CD4-positive, alpha-beta T cell treated with Interleukin-21 for 1 hour (primary cell): ENCODE data around the gene FABP1.

Source experiments
- DNase-seq: peaks from one replicate; pipeline ENCODE4 v3.0.0-alpha.2; 2020

Gene FABP1

DNA sequence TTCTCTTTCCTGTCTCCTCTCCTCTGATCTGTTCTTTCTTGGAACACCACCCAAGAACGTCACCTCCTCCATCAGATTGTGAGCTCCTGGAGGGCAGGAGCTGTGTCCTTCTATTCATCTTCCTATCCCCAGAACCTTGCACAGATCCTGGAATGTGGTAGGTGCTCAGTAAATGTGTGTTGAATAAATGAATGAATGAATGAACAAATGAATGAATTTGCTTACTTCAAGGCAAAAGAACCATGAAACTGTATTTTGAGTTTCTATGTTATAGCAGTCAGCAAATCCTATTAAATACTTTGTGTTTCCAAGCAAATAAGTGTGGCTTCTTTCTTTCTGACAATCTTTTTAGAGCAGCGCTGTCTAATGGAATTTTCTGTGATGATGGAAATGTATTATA, 14.8 kb downstream of the FABP1 start:
- DNase-seq: no peak

- DNase-seq: no peak
Measured at GRCh38 chr2:88110830-88111229, 17.0 kb downstream of the FABP1 start.

GRCh38 chr2:88108796-88109195, 19.1 kb downstream of the FABP1 start:
- no peak for DNase-seq

GRCh38 chr2:88100489-88100858, 27.4 kb downstream of the FABP1 start:
- DNase-seq: no peak

DNA sequence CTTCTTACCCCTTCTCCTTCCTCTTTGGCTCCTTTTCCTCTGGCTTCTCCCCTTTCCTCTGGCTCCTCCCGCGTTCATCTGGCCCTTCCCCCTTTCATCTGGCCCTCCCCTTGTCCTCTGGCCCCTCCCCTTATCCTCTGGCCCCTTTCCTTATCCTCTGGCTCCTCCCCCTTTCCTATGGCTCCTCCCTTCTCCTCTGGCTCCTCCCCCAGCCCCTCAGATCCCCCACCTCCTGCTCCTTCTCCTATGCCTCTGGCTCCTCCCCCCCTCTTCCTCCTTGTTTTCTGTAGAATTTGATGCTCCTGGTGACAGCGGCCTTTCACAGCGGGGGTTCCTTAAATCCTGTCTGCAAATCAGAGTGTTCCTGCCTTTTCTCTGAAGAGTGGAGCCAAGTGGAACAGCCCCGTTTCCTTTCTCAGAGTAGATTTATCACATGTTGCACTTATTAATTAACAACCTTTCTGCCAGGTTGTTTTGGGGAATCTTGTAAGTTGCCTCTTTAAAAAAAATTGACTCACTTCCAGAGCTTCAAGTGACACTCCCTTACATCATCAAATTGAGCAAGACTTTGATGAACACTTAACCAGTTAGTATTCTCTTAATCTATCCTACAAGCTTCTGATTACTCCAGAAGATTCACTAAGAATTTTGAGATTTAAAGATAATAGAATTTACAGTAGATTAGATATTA, 27.9 kb downstream of the FABP1 start:
- DNase-seq: no peak

- no peak for DNase-seq
Measured at GRCh38 chr2:88098558-88098900, 29.3 kb downstream of the FABP1 start.

GRCh38 chr2:88097891-88098557, 29.8 kb downstream of the FABP1 start:
- no peak for DNase-seq

- DNase-seq: no peak
Measured at GRCh38 chr2:88097192-88097591, 30.7 kb downstream of the FABP1 start.

DNA sequence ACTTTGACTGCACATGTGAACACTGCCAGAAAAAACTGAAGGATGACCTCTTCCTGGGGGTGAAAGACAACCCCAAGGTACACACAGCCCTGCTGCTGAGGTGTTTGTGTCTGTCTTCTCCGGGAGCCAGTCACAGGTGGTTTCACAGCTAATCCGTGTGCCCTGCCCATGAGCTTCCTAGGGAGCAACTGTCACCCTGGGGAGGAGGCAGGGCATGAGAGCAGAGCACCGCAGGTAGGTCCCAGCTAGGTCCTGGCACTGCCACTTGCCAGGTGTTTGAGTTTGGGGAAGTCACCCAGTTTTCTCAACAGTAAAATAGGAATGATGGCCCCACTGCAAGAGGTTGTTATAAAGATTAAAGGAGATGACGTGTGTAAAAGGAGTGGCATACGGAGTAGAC, 31.2 kb downstream of the FABP1 start:
- no peak for DNase-seq

DNA sequence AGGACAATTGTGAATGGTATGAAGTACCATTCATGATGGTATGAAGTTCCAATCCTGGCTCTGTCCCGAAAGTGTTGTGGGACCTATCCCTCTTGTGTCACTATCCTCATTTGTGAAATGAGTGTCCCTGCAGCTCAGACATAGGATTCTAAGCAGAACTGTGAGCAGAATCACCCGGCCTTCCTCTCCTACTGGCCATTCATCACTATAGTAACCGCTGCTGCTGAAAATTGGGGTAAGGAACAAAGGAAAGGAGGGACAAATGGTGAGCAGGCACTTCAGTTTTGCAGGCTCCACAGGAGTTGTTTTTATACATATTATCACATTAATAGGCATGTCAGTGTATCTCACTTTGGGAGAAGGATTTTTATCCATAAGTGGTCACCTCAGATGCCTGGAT, 32.8 kb downstream of the FABP1 start:
- no peak for DNase-seq

GRCh38 chr2:88092773-88093172, 35.1 kb downstream of the FABP1 start:
- DNase-seq: no peak

- no peak for DNase-seq
Measured at GRCh38 chr2:88091943-88092342, 35.9 kb downstream of the FABP1 start.

DNA sequence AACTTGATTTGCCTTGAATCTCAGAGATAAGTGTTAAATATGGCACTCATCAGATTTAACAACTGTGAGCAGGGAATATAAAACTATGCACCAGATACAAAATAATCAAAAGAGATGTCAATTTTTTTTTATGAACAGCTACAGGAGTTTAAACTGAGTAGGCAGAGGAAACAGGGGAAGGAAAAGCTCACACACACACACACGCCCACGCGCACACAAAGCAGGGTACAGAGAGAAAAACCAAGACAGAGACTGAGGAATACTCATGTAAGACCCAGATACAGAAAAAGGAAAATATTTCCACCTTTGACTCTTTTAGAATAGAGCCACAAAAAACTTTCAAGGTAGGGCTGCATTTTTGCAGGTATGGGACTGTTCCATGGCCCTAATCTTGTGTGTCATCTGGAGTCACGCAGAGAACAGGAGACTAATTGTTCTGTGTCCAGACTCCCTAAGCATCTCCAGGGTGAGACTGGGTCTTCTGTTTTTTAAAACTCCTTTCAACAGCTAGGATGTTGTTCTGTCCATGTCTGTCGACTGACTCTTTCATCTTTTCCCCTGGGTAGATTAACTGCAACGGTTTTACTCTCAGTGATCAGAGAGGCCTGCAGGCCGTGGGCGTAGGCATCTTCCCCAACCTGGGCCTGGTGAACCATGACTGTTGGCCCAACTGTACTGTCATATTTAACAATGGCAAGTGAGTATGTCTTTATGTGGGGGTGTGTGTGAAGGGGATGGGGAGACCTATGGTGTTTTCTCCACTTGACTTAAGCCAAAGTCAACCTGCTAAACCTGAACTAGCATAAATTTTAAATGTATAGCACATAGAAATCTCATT, 37.2 kb downstream of the FABP1 start:
- no peak for DNase-seq

DNA sequence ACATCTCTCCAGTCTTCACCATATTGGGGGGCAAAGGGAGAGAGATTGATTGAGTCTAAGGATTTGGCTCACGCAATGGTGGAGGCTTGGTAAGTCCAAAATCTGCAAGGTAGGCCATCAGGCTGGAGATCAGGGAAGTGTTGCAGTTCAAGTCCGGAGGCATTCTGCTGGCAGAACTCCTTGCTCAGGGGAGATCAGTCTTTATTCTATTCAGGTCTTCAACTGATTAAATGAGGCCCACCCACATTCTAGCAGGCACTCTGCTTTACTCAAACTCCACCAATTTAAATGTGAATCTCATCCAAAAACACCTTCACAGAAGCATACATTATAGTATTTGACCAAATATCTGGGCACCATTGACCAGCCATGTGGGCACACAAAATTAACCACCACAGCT, 38.9 kb downstream of the FABP1 start:
- DNase-seq: no peak

DNA sequence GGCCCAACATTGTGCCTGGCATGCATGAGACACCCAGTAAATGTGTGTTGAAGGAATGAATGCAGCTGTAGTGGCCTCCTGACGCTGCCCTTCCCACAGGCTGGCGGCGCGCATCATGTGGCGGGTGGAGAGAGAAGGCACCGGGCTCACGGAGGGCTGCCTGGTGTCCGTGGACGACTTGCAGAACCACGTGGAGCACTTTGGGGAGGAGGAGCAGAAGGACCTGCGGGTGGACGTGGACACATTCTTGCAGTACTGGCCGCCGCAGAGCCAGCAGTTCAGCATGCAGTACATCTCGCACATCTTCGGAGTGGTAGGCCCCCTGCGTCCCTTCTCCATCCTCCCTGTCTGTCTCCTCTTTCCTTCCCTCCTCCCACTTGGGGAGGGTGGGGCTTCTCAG, 40.1 kb downstream of the FABP1 start:
- no peak for DNase-seq

- DNase-seq: no peak
Measured at GRCh38 chr2:88087073-88087472, 40.8 kb downstream of the FABP1 start.

DNA sequence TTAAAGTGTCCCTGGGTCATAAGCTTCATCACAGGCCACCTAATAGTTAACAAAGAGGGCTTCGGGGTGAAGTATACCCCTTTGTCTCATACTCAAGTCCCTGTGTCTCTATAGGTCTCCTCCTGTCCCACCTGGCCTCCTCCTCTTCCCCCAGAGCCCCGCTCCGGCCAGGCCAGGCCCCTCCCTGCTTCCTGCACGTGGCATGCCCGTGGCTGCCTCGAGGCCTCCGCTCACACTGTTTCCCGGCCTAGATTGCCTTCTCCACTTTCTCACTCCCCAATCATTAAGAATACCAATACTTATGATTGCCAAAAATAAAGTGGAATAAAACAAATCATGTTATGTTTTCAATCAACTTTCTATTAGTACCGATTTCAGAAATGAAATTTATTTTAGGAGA, 41.5 kb downstream of the FABP1 start:
- DNase-seq: no peak

GRCh38 chr2:88085602-88086001, 42.3 kb downstream of the FABP1 start:
- no peak for DNase-seq

- no peak for DNase-seq
Measured at GRCh38 chr2:88085099-88085498, 42.8 kb downstream of the FABP1 start.

DNA sequence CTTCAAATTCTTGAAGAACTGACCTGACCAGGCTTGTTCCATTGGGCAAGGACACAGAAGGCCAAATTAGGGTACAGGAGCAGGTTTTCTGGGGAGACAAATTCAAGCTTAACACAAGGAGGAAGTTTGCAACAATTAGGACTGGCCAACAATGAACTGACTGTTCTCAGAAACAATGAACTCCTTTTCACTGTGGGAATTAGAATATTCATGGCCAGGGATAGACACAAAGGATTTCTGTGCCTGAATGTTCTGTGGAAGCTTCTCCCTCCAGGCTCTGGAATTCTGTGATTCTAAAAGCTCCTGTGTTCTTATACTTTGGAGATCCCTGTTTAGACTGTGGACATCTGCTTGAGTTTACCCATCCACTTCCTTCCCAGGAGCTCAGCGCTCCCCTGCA, 45.1 kb downstream of the FABP1 start:
- DNase-seq: no peak

- DNase-seq: no peak
Measured at GRCh38 chr2:88081924-88082608, 45.8 kb downstream of the FABP1 start.

DNA sequence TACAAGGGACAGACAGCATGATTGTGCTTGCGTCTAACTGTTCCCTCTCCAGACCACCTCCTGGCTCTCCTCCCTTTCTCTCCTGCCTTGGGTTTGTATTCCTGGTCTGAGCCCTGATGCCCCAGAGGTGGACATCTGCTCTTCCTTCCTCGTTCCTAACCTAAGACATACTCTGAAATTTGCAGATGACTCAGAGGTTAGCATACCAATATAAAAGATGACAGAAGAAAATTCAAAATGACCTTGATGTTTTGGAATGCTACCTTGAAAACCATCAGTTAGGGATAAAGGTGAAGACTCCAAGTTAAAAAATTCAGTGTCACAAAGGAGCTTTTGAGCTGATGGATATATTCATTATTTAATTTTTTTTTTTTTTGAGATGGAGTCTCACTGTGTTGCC, 47.3 kb downstream of the FABP1 start:
- DNase-seq: no peak

GRCh38 chr2:88078643-88079172, 49.2 kb downstream of the FABP1 start:
- no peak for DNase-seq
